ENCODE results near the gene SCAMP1.
A peak's percentile ranks its signal among the peaks of the same experiment; 100 is the strongest.

GRCh38 chr5:78467752-78468357 is 107.4 kb downstream of the SCAMP1 start:
- TF ChIP-seq, protein P1, sequence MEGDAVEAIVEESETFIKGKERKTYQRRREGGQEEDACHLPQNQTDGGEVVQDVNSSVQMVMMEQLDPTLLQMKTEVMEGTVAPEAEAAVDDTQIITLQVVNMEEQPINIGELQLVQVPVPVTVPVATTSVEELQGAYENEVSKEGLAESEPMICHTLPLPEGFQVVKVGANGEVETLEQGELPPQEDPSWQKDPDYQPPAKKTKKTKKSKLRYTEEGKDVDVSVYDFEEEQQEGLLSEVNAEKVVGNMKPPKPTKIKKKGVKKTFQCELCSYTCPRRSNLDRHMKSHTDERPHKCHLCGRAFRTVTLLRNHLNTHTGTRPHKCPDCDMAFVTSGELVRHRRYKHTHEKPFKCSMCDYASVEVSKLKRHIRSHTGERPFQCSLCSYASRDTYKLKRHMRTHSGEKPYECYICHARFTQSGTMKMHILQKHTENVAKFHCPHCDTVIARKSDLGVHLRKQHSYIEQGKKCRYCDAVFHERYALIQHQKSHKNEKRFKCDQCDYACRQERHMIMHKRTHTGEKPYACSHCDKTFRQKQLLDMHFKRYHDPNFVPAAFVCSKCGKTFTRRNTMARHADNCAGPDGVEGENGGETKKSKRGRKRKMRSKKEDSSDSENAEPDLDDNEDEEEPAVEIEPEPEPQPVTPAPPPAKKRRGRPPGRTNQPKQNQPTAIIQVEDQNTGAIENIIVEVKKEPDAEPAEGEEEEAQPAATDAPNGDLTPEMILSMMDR (conservative IDR thresholded peaks at IDR 0.05; ENCODE audit: low read length): peak; percentile 96
- no peak for TF ChIP-seq EZH2phosphoT487 (IDR thresholded peaks at IDR 0.05; ENCODE audit: borderline replicate concordance, low read depth, low read length)

All from OCI-LY7 (cell line).